SKM-1 treated with dmso at 0.1 percent for 144 hours (cell line): ENCODE data around the gene SH2D3A.
"Not testable (repeated sequence)": the region's sequence is repeated elsewhere in the genome, so short reads cannot be mapped to it uniquely, and the experiment has no call there.

Experiments used
- DNase-seq: peaks from one replicate; lab custom pipeline; 2025; ENCODE audit not compliant: unreplicated experiment; lab: John Stamatoyannopoulos, UW

The SH2D3A gene

DNA sequence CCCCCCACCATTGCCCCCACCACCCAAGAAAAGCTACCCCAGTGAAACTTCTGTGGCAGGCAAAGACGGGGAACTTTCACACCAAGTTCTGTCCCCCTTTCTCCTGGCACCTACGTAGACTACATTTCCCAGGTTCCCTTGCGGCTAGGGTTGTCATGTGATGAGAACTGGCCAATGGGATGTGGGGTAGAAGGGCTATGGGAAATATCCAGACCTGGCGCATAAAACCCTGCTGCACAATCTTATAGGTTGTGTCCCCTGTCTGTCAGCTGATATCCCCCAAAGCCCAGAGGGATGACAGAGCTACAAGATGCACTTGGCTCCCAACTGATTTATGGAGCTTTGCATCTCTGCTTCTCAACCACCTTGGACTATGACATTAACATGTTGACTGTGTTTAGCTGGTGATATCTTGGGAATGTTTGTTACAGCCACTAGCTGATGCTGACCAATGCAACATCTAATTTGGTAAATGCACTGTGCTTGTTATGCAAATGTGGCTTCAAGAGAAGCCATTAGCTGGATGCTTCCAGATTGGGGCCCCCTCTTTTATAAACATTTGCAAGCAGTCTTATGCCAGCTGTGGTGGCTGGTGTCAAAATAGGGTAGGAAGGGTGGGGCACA lies 6.1 kb downstream of the SH2D3A start:
- no peak for DNase-seq

DNA sequence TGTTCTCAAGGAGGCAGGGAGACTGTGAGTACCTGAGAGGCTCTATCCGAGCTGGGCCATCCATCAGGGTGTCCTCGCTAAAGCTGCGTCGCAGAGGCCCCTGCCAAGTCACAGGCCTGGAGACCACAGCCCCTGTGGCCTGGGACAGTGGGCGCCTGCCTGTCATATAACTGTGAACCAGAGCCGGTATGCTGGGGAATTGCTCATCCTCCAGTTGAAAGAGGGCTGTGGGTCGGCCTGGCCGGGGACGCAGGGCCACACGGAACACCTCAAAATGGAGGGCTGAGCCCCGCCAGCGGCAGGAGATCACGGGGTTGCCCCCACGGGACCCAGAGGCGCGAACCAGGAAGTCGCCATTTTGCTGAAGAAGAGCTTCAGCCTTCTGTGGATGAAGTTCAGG lies 6.6 kb downstream of the SH2D3A start:
- DNase-seq = no peak

DNA sequence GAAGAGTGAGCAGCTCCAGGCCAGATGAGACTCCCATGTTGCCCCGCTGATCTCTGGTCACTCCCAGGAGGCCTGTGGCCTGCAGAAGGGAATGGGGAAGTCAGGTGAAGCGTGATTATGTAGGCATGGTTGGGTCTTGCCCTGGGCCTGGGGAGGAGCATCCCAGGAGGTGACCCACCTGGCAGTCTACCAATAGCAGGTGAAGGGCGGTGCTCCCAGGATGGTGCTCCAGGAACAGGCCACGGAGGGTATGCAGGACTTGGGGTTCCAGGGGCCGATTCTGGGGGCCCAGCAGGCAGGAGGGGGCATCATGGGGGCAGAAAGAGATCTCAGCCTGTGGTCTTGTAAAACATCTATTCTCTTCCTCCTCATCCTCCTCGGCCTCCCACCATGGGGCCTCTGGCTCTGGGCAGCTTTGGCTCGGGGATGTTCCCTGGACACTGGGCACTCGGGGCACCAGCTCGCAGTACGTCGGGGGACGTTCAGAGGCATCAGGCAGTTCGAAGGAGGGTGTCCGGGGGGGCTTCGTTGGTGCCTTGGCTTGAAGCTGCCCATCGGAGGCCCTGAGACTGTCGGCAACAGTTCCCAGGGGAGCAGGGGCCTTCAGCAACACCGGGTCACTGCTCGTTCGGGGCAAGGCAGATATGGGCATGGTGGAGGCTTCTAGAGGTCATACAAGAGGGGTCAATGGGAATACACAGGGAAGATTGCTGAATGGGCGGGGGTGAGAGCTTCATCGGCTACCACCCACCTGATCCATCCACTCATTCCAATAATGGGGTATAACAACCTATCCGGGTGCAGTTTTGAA lies 12.4 kb downstream of the SH2D3A start:
- no peak for DNase-seq

DNA sequence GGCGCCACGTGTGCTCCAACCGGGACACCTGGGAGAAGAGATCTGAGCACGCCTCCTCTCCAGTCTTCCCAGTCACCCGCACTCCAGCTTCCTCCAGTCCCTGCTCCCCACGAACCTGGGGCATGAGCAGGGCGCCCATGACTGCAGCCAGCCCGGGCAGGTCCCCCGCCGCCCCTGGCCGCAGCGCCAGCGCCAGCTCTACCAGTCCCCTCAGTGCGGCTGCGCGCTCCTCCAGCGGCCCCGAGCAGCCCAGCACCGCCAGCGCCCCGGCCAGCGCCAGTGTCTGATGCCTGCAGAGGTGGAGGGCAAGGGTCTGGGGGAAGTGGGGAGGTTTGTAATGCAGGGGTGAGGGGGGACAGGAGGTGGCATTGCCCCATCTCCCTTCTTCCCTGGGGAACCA lies 13.1 kb downstream of the SH2D3A start:
- no peak for DNase-seq

DNA sequence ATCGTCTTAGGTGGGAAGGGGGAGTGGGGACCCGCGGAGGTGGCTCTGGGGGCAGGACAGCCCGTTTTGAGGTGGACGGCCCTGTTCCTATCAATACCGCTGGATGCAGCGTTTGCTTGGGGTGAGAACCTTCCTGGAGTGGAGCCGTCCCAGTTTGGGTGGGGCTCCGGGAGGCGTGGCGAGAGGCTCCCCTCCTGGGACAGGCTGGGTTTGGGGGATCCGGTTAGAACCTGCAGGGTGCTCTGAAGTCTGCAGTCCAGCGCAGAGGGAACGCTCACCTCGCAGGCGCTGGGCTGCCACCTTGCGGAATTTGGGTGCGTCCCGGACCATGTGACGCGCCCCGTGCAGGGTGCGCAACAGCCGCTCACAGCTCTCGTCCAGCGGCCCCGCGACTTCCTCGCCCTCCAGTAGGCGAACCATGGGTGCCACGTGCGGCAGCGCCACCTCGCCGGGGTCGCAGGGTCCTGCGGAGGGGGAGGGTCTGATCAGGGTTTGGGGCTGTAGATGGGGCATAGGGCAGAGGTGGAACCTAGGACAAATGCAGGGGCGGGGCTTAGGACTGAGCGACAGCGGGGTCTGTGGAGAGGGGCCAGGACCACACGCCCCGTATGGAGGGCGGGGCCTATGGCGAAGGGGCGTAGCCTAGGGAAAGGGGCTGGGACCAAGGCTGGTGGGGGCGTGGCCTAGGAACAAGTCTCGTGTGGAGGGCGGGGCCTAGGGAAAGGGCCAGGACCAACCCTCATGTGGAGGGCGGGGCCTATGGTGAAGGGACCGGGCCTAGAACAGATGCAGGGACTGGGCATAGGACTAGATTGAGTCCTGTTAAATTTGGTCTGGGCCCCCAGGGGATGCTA lies 13.8 kb downstream of the SH2D3A start:
- DNase-seq = peak; percentile 92

DNA sequence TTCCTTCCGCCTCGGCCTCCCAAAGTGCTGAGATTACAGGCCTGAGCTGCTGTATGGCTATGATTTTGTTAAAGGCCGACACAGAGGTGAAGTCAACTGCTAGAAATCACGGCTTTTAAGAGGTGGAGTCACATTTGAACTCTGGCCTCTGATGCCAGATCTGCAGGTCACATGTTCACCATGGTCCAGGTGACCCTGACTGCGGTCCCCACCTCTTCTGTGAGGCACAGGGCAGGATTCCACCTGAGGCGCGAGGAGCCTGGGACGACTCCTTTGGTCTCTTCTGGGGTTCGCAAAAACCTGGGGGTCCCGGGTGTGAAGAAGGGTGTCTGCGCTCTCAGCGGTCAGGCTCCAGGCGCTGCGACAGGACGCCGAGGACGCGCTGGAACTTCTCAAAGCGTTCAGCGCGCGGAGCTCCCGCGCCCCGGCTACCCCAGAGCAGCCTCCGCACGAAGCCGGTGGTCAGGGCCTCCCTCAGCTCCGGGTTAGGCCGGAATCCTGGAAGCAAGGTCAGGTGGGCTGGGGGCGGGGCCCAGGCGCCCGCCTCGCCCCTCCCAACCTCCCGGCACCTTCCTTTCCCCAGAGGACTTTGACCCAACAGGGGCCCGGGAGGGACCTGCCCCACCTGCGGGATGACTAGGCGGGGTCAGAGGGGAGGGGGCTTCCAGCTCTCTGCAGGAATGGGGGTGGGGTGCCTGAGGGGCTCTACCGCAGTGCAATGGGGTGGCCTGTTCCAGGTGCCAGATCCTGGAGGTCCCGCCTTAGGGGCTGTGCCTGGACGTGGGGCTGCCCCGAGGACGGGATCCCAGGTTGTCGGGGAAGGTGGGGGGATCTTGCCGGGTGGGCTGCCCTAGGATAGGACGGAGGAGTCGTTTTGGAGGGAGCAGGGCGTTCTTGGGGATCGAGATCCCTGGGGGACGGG lies 14.7 kb downstream of the SH2D3A start:
- DNase-seq = no peak

DNA sequence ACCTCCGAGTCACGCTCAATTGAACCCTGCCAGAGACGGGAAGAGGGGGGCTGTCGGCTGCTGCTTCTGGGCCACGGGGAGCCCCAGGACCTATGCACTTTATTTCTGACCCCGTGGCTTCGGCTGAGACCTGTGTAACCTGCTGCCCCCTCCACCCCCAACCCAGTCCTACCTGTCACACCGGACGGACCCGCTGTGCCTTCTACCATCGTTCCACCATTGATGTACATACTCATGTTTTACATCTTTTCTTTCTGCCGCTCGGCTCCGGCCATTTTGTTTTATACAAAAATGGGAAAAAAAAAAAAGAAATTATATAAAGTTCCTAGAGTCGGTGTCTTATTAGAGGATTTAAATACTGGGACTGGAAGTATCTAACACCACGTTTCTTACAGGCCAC lies 16.0 kb downstream of the SH2D3A start:
- no peak for DNase-seq

DNA sequence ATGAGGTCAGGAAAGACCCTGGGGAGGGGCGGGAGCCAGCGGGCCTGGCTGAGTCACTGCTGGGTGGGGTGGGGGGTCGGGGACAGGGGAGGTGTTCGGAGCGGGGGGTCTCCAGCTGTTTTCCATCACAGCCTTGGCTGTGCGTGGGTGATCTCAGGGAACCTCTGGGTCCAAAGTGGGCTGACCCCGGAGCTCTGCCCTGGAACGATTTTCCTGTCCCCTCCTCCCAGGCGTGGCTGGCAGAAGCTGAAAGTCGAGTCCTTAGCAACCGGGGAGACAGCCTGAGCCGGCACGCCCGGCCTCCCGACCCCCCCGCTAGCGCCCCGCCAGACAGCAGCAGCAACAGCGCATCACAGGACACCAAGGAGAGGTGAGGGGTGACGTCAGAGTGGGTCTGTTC lies 17.2 kb downstream of the SH2D3A start:
- no peak for DNase-seq

DNA sequence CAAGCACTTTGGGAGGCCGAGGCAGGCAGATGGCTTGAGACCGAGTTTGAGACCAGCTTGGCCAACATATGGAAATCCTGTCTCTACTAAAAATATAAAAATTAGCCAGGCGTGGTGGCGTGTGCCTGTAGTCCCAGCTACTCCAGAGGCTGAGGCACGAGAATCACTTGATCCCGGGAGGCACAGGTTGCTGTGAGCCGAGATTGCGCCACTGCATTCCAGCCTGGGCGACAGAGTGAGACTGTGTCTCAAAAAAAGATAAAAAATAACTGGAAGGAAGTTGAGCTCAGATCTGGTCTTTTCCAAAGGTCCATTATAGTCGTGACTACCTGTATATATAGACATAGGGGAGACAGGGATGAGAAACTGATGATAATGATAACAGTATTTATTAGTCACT lies 18.7 kb downstream of the SH2D3A start:
- not testable (repeated sequence) for DNase-seq

DNA sequence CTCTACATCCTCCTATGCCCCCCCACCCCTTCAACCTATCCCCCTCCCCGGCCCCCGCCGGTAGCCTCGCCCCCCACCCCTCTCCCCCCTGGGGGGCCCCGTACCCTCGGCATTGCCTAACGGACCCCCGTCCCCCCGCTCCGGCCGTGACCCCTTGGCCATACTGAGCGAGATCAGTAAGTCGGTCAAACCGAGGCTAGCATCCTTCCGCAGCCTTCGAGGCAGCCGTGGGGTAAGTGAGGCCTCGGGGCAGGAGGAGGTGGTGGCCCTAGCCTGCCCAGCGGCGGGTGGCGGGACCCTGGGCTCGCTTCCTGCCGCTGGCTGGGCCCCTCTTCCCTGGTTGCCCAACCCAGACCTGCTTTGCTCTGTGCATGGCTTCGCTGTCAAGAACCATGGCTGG lies 21.3 kb downstream of the SH2D3A start:
- no peak for DNase-seq

DNA sequence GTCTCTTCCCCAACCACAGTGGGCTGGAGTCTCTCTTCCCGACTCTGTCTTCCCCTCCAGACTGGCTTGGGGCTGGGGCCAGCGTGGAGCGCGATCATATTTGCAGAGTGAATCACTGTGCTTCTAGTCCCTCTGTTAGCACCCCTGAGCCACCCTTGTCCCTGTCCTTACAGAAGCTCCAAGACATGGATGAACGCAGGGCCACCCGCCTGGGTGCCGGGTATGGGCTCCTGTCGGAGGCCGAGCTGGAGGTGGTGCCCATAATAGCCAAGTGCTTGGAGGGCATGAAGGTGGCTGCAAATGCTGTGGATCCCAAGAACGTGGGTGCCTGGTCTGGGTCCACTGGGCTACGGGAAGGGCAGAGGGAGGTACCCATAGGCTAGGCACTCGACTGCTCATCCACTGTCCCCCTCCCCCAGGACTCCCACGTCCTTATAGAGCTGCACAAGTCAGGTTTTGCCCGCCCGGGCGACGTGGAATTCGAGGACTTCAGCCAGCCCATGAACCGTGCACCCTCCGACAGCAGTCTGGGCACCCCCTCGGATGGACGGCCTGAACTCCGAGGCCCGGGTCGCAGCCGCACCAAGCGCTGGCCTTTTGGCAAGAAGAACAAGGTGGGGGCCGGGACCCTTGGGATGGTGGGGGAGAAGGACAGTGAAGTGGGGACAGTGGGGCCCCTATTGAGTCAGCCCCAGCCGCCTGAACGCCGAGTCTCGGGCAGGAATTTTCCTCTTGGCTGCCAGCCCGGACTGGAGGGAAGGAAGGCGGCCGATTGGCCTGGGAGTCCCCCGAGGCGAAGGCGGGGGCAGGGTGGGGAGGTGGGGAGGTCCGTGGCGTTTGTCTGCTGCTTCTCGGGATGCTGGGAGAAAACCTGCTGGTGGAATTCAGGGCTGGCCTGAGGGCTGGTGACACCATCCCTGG lies 22.6 kb downstream of the SH2D3A start:
- DNase-seq = no peak

DNA sequence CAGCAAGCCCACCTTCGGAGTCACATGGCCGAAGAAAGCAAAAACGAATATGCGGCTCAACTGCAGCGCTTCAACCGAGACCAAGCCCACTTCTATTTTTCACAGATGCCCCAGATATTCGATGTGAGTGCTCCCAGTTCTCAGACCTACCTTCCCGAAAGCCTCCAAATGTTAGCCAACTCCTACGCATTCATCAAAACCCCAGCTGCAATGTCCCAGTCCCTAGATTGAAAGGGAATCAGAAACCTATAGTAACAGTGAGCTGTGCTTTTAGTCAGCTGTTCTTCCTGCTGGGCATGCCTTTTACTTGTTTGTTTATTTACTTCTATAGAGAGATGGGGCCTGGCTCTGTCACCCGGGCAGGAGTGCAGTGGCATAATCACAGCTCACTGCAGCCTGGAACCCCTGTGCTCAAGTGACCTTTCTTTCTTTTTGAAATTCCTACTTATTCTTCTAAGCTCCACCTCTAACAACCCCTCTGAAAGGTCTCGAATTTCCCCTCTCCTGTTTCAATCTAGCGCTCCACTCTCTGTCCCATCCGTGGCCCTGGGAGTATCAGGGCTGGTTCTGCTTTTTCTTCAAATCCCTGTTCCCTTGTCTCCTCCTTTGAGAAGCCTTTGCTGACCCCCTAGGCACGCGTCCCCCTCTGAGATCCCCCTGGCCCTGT lies 23.4 kb downstream of the SH2D3A start:
- no peak for DNase-seq

DNA sequence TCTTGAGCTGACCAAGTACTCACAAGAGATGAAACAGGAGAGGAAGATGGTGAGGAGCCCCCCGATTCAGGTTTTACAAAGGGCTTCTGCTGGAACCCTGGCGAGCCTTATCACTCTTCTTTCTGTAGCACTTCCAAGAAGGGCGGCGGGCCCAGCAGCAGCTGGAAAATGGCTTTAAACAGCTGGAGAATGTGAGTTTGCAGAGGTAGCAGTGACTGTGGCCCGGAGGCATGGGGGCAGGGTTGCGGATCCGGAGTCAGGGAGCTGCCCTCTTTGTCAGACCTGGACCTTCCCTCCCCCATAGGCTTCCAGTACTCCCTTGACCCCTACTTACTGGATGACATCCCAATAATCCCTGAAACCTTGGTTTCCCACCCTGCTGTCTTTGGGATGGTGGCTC lies 24.2 kb downstream of the SH2D3A start:
- no peak for DNase-seq

DNA sequence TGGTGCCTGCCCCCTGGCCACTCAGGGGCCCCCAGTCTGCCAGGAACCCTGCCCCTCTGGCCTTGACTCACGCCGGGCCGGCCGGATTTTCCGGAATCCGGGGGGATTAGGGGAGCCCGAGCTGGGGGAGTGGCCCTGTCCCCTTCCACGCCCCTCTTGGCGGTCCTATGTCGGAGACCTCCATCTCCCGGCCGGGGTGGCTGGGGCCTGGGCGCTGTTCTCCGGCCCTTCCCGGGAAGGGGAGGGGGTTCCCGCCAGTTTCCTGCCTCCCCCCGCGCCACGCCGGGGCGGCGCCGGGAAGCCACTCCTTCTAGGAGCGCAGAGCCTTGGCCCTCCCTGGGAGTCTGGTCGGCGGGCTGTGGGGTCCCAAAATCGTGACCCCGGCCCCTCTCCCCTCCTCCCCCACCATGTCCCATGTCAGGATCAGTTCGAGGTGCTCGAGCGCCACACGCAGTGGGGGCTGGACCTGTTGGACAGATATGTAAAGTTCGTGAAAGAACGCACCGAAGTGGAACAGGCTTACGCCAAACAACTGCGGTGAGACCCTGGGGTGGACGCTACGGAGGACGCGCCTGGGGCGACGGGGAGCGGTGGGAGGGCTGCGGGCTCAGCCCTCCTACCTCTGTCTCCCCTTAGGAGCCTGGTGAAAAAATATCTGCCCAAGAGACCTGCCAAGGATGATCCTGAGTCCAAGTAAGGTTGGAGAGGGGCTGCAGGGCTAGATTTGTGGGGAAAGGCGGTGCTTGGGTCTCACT lies 26.5 kb downstream of the SH2D3A start:
- DNase-seq = no peak

DNA sequence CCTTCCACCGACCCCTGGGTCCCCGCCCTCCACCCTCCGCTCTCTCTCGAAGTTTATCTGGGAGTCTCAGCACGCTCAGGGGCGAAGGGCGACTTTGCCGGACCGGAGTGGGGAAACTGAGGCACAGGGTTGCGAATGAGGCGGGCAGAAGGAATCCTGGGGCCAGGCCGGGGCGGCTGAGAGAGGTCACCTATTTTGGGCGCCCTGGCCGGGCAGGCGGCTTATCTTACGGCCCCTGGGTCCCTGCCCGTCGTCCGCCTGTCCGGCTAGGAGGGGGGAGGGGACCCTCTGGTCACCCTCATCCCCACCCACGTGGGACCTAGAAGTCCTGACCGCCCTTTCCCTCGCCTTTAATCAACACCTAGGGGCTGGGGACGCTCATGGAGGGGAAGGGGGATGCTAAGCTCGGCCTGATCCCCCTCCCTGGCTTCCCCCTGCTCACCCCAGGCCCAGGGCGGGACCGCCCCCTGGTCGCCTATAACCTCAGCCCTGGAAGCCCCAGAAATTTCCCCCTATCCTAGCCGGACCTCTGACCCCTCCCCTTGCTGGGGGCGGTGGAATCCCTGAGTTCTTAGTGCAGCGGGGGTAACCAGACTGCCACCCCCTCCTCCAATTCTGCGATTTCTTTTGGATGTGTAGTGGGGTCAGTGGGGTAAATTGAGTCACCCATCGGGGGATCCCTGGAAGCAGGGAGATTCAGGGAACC lies 27.2 kb downstream of the SH2D3A start:
- no peak for DNase-seq

DNA sequence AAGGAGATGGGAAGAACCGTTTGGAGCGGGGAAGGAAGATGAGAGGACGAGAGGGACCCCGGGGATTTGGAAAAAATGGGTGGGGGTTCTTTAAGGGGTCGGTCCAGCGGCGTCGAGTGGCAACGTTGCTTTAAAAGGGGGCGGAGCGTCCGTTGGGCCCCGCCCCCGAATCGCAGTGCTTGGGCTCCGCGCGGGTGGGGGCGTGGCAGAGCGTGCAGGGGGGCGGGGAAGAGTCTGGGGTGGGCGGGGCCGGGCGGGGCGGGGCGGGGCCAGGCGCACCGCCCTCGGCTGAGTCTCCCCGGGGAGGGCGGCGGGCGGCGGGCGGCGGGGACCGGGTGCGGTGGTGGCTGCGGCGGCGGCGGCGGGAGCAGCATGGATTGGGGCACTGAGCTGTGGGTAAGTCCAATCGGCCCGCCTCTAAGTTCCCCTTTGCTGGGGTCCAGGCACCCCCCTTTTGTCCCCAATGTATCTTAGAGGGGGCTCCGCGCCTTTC lies 27.8 kb downstream of the SH2D3A start, which contains the start of gene TRIP10:
Gene TRIP10, plus strand, starts transcription at position 291 of the 493 bp plus-strand sequence. Its CDS starts 82 bp downstream, at position 373.
- peak; percentile 45 for DNase-seq

DNA sequence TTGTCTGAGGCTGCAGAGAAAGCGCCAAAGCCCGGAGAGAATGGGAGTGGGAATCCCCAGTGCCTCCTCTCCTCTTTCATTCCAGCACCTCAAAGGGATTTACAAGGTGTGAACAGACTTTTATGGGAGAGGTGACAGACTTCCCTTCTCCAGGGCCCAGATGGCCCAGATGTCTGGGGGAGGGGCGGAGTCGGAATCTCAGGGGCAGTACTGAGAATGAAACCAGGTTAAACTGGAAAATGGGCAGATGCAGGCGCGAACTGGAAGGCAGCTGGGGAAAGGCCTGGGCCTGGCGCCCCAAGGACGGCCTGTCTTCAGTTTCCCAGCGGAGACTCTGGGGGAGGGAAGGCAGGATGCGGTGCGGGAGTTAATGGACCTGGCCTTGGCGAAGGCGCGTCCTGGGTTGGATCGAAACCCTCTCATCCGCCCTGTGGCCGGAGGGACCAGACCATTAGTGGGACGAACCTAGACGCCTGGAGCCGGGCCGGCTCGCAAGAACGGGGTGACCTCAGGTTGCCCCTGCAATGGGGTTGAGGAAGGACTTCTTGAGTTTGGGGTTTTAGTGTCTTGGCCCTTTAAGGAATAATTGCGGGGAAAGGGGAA lies 28.3 kb downstream of the SH2D3A start:
- DNase-seq = peak; percentile 45
